Stimulated activated naive B cell treated with anti-CD40 and anti-IgM and Interleukin-4, amounts not matched to agents 10 μg/mL and 1 μg/mL and 100 μg/mL, for 72 hours (primary cell): Measurements from ENCODE around the gene EBLN1.
"Not testable (repeated sequence)": the region's sequence is repeated elsewhere in the genome, so short reads cannot be mapped to it uniquely, and the experiment has no call there.

Experiments
- ATAC-seq, 2 donors: fragments of 150-1000 bp; cut with Tn5 transposase; replicated peaks; 2 replicates each; pipeline ENCODE4 v1.10.0; 2021; ENCODE audit warnings: moderate library complexity in 1 of 2
- DNase-seq: peaks from one replicate; pipeline ENCODE4 v3.0.0; 2021
- H3K27ac Mint-ChIP-seq: one replicate; pipeline ENCODE4 v1.8.0; 2022; ENCODE audit warnings: mild to moderate bottlenecking, mixed read lengths
- H3K27me3 Mint-ChIP-seq, 2 donors: one replicate each; pipeline ENCODE4 v1.8.0; 2022; ENCODE audit warnings: mixed read lengths in 2 of 2
- H3K36me3 Mint-ChIP-seq, 2 donors: one replicate each; pipeline ENCODE4 v1.8.0; 2022; ENCODE audit warnings: mixed read lengths in 2 of 2, mild to moderate bottlenecking in 1 of 2
- H3K4me1 Mint-ChIP-seq, 2 donors: one replicate each; pipeline ENCODE4 v1.8.0; 2022; ENCODE audit warnings: mixed read lengths in 2 of 2, mild to moderate bottlenecking in 1 of 2
- H3K4me3 Mint-ChIP-seq, 2 donors: one replicate each; pipeline ENCODE4 v1.8.0; 2022; ENCODE audit warnings: mild to moderate bottlenecking in 2 of 2, mixed read lengths in 2 of 2, moderate library complexity in 1 of 2
- H3K9me3 Mint-ChIP-seq, 2 donors: one replicate each; pipeline ENCODE4 v1.8.0; 2022; ENCODE audit warnings: mixed read lengths in 2 of 2, mild to moderate bottlenecking in 1 of 2

Gene EBLN1

DNA sequence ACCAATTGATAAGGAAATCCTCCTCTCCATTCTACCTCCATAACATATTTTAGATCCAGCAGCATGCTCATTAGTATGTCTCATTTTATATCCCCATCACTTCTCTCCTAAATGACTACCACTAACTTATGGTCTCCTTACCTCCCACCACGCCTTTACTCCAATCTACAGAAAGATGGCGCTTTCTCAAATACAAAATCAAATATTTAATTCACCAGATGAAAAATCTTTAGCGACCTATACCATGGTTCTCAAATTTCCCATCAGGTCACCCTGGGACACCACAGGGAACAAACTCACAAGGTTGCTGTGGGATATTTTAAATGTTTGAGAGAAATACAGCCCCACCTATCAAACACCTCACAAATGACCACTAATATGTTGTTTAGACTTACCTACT is 27.0 kb upstream of the EBLN1 start:
- DNase-seq (no peak), ATAC-seq (no peak)
- H3K27ac Mint-ChIP-seq = no peak overlapping the region
- no peaks in the 10 kb centered on the region for H3K36me3 Mint-ChIP-seq
- peaks cover 1 to 3% of the 10 kb centered on the region in 2 donors for H3K9me3 Mint-ChIP-seq
- peaks cover 9 to 12% of the 10 kb centered on the region in 2 donors for H3K4me1 Mint-ChIP-seq
- H3K4me3 Mint-ChIP-seq = no peak overlapping the region
- no peaks in the 10 kb centered on the region for H3K27me3 Mint-ChIP-seq

DNA sequence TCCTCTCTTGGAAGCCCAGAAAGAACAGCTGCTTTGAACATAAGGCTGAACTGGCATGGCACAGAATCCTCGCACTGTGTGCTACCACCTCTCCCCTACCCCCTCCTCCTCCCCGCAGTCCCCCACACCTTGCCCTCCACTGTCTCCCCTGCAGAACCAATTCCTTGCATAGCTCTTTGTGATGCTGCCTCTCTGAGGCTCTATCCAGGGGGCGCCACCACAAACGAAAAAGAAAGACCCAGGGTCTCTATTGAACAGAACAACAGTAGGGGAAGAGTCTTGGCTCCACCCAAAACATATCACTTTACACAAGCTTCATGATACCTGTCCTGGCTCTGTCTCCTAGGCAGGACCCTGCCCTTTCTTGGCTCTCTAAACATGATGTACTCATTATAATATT is 26.2 kb upstream of the EBLN1 start:
- H3K27ac Mint-ChIP-seq = peak overlapping the region; percentile 65
- H3K4me3 Mint-ChIP-seq = no peak overlapping the region
- H3K27me3 Mint-ChIP-seq = no peaks in the 10 kb centered on the region
- DNase-seq = no peak
- peaks cover 1 to 3% of the 10 kb centered on the region in 2 donors for H3K9me3 Mint-ChIP-seq
- peaks cover 9 to 12% of the 10 kb centered on the region in 2 donors for H3K4me1 Mint-ChIP-seq
- no peak for ATAC-seq
- no peaks in the 10 kb centered on the region for H3K36me3 Mint-ChIP-seq

DNA sequence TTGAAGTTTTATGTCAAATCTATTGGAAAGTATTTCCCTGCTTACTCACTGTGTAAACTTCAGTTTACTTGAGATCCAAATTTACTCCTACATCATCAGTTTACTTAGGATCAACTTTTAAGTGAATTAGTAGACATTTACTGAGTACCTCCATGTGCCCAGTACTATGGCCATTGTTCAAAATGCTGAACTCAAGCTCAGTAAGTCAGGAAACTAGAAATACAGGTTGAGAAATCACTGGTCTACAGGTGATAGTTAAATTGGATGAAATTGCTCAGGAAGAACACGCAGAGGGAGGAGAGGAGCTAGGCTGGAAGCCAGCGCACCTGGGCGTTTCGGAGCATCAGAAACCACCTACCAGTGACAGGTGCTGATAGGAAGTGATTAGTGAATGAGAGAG is 25.5 kb upstream of the EBLN1 start:
- no peaks in the 10 kb centered on the region for H3K36me3 Mint-ChIP-seq
- DNase-seq (no peak), ATAC-seq (no peak)
- H3K4me3 Mint-ChIP-seq = no peak overlapping the region
- H3K4me1 Mint-ChIP-seq = peaks cover 9 to 12% of the 10 kb centered on the region in 2 donors
- no peaks in the 10 kb centered on the region for H3K27me3 Mint-ChIP-seq
- peaks cover 1 to 3% of the 10 kb centered on the region in 2 donors for H3K9me3 Mint-ChIP-seq
- no peak overlapping the region for H3K27ac Mint-ChIP-seq

DNA sequence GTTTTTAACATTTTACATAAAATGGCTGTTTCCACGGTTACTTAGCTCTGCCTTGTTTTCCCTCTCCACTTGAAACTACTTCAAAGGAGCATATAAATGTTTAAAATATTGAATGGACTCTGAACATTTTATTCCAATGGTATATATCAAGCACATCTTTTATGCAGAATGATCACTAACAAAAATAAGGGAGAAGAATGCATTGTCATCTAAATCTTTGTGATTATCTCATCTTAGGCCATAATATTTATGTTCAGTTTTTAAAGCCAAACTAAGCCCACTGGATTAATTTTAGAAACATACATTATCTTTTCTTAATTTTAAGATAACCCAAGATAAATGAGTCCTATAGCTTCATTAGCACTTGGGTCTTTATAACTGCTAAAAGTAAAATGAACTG is 13.4 kb upstream of the EBLN1 start:
- H3K4me1 Mint-ChIP-seq = peaks cover 5 to 16% of the 10 kb centered on the region in 2 donors
- H3K27ac Mint-ChIP-seq = no peak overlapping the region
- H3K36me3 Mint-ChIP-seq = peaks cover 2 to 5% of the 10 kb centered on the region in 2 donors
- no peak for ATAC-seq
- H3K27me3 Mint-ChIP-seq = peaks cover 9 to 15% of the 10 kb centered on the region in 2 donors
- peak overlapping the region in 1 of 2 donors; percentile 91 for H3K4me3 Mint-ChIP-seq
- no peak for DNase-seq
- H3K9me3 Mint-ChIP-seq = no peaks in the 10 kb centered on the region

DNA sequence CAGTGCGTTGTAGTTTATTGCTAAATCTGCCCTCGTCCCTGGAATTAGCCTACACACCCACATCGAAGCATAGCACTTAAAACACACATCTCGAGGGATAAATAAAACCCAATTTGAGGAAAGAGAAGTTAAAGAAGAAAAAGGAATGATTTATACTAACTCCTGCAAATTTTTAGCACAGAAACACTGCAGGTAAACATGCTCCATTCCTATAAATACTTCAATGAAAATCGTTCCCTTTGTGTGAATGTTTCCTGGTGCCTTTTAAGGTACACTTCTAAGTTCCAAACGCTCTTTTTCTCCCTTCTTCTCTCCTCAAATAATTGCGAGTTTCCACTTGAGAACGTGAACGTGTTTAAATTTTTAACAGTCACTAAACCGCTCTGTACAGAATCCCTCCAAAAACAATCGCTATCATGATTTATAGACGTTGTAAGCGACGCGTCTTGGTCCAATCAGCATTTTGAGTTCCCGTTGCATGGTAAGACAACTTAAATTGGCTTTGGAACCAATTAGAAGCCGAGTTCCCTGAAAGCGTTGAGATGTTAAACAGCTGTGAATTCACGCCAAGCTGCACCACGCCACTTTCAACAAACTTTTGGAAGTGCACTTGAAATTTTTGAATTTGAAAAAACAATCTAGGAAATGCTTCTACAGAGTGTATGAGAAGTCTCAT is 12.5 kb upstream of the EBLN1 start:
- Mint-ChIP-seq H3K9me3 (no peaks in the 10 kb centered on the region), H3K27ac (peak overlapping the region; percentile 100), H3K4me3 (peak overlapping the region; percentile 88 to 91), H3K4me1 (peaks cover 5 to 11% of the 10 kb centered on the region in 2 donors), H3K27me3 (peaks cover 7 to 13% of the 10 kb centered on the region in 2 donors), H3K36me3 (peaks cover 2 to 5% of the 10 kb centered on the region in 2 donors)
- DNase-seq (peak; percentile 11), ATAC-seq (peak; percentile 22 to 26)

DNA sequence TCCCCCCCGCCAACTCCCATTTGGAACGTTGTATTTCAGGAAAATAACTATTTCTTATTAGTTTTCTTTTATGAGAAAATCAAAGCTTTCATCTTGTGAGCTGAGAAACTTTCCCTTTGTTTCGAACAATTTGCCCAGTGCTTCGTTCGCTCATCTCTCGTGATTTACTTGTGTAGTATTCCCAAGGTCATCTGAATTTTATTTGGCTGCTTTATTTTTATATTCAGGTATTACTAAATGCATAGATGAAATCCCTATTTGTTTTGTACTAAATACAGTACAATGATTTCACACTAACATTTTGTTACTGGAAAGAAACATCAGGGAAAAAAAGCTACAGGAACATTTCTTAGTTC is 12.0 kb upstream of the EBLN1 start:
- H3K27me3 Mint-ChIP-seq = peaks cover 8 to 13% of the 10 kb centered on the region in 2 donors
- DNase-seq = no peak

DNA sequence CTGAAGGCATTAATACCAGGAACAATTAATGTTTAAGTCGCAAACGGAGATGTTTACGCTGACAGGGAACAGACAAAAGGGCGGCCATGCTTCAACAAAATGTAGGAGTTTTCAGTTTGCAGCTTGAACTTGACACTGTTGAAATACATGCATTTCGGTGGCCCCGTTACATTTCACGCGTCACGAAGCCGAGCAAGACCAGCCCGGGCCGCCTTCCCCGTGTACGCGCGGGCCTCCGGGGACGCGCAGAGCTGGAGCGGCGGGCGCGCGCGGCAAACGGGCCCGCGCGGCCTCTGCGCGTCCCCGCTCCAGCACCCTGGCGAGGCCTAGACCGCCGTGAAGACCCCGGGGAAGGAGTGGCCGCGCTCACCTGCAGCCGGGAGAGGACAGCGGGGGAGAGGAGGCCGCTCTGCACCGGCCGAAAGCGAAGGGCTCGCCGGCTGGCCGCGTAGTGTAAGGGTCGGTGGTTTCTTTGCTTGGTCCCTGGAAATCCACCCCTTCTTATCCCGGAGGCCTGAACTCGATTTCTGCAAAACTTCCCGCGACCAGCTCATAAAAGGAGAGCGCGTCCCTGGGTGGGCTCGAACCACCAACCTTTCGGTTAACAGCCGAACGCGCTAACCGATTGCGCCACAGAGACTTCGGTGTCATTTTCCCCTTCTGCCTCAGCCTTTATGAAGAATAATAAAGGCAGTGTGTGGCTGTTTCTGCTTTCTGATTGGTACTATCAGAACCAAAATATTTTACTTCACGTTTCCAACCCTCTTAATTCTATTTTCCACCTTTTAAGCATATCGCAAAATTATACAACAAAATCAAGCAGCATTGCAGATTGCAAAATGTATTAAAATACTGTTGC is 11.4 kb upstream of the EBLN1 start:
- no peaks in the 10 kb centered on the region for H3K9me3 Mint-ChIP-seq
- DNase-seq = peak; percentile 86
- H3K27ac Mint-ChIP-seq = peak overlapping the region; percentile 100
- H3K4me3 Mint-ChIP-seq = peak overlapping the region; percentile 88 to 91
- peak; percentile 84 to 93 for ATAC-seq
- H3K4me1 Mint-ChIP-seq = peaks cover 5 to 11% of the 10 kb centered on the region in 2 donors
- H3K27me3 Mint-ChIP-seq = peaks cover 8 to 13% of the 10 kb centered on the region in 2 donors
- H3K36me3 Mint-ChIP-seq = peaks cover 2 to 5% of the 10 kb centered on the region in 2 donors

More for the DNA sequence above, 12.0 kb upstream of the EBLN1 start:
- Mint-ChIP-seq H3K4me1 (peaks cover 5 to 11% of the 10 kb centered on the region in 2 donors), H3K4me3 (peak overlapping the region; percentile 88 to 91), H3K27ac (peak overlapping the region; percentile 100), H3K9me3 (no peaks in the 10 kb centered on the region), H3K36me3 (peaks cover 2 to 5% of the 10 kb centered on the region in 2 donors)
- ATAC-seq = no peak

DNA sequence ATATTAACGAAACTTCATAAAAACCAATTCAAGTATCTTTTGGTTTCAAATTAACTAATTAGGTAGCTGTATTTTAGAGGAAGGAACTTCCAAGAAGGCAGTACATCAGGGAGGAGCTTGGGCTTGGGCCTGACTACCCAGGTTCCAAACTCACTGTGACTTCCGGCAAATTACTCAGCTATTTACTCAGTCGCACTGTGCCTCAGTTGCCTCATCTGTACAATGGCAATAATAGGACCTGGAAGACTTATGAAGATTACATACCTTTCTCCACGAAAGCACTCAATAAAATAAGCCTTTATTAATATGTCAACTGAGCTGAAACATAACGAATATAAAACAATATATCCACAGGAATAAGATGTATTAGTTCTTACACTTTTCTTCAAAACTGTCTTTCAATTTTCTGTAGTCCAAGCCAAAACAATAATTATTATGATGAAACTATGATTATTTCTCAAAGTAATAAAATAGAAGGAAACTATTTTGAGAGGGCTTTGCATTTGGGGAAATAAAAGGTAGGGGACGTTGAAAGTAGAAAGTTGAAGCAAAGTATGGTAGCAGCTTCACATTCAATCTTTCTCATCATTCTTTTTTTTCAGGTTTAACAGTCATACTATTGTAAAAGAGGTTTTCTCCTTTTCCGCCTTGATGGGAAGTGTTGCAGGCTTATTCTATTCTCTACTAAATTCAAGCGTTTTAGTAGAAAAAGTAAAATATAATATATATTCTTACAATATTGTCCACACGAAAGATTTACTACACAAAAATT is 10.5 kb upstream of the EBLN1 start:
- H3K9me3 Mint-ChIP-seq = no peaks in the 10 kb centered on the region

DNA sequence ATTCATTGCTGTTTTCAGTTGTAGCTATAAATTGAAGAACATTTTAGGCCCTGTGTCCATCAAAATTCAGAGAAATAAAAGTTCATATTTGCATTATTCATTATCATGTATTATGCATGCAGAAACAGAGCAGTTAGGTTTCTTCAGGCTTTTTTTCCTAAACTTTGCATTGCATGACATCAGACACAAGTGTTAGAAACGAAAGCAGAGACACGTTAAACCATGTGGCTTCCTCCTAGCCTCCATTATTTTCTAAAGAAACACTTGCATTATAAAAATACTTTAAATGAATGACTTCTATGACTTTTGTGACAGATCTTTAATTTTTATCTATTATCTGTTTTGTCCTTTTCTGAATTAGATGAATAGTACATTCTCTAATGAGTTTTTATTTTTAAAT is 8.8 kb upstream of the EBLN1 start:
- Mint-ChIP-seq H3K27ac (no peak overlapping the region), H3K36me3 (peaks cover 2 to 5% of the 10 kb centered on the region in 2 donors), H3K4me1 (peaks cover 8 to 15% of the 10 kb centered on the region in 2 donors), H3K4me3 (no peak overlapping the region), H3K9me3 (no peaks in the 10 kb centered on the region), H3K27me3 (peaks cover 8 to 11% of the 10 kb centered on the region in 2 donors)
- DNase-seq (no peak), ATAC-seq (no peak)

More for the DNA sequence above, 10.5 kb upstream of the EBLN1 start:
- Mint-ChIP-seq H3K4me1 (peaks cover 5 to 11% of the 10 kb centered on the region in 2 donors), H3K36me3 (peaks cover 2 to 5% of the 10 kb centered on the region in 2 donors), H3K27me3 (peaks cover 8% of the 10 kb centered on the region in 2 donors), H3K4me3 (peak overlapping the region; percentile 88 to 91), H3K27ac (peak overlapping the region; percentile 100)
- DNase-seq (no peak), ATAC-seq (no peak)

DNA sequence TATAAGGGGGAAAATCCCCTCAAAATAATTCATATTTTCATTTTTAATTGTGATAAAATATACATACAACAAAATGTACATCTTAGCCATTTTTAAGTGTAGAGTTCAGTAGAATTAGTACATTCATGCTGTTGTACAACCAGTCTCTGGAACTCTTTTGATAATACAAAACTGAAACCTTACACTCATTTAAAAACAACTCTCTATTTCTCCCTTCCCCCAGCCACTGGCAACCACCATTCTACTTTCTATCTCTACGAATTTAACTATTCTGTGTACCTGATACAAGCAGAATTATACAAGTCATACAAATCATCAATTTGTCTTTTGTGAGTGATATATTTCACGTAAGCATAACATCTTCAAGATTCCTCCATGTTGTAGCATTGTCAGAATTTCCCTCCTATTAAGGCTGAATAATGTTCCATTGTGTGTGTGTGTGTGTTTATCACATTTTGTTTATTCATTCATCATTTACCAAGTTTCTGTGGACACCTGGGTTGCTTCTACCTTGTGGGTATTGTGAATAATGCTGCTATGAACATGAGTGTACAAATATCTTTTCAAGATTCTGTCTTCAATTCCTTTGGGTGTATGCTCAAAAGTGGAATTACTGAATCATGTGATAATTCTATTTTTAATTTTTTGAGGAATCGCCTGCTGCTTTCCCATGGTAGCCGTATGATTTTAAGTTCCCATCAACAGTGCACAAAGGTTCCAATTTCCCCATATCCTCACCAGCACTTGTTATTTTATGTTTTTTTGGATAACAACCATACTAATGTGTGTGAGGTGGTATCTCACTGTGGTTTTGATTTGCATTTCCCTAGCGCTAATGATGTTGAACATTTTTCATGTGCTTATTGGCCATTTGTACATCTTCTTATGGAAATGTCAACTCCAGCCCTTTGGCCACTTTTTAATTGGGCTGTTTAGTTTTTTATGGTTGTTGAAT is 4.7 kb upstream of the EBLN1 start:
- H3K27me3 Mint-ChIP-seq = peaks cover 21% of the 10 kb centered on the region in 2 donors
- no peaks in the 10 kb centered on the region for H3K9me3 Mint-ChIP-seq
- H3K4me3 Mint-ChIP-seq = no peak overlapping the region
- H3K4me1 Mint-ChIP-seq = peaks cover 8 to 11% of the 10 kb centered on the region in 2 donors
- no peak for DNase-seq
- ATAC-seq = no peak
- no peaks in the 10 kb centered on the region for H3K36me3 Mint-ChIP-seq
- H3K27ac Mint-ChIP-seq = no peak overlapping the region

DNA sequence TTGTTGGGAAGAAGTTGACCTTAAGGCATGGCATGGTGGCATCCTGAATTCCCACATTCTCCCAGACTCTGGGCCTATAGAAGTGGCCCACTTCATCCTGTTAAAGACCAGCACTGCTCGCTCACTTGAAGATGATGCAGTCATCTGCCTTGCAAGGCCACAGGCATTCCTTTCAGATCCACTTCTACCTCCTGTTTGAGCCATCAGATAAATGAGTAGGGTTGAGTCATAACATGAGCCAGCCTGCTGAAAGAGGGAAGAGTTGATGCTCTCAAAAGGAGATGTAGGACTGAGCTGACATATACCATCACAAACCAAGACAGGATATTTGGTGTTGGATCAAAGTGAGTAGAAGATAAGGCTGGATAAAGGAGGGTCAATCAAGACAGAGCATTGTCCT is 1.5 kb upstream of the EBLN1 start:
- ATAC-seq (peak; percentile 62 to 75), DNase-seq (no peak)
- H3K4me3 Mint-ChIP-seq = no peak overlapping the region

DNA sequence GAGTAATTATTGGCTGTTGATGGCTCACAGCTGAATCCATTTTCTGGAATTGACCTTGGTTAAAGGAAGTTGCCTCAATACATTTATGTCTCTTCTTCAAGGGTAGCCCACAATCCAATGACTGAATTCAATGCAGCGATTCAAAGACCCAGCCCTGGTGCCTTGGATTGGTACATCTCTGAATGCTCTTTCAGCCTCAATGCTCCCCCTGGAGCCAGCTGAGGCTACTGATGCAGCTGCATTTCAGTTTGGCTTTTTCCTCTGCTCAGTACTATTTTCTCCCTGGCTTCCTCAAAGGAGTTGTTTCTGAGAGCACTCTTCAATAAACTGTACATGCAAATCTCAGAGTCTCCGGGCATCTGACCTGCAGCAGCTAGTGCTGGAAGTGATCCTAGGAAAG is 633 bp upstream of the EBLN1 start:
- no peak for ATAC-seq
- H3K4me1 Mint-ChIP-seq = peaks cover 8 to 11% of the 10 kb centered on the region in 2 donors

More for the DNA sequence above, 1.5 kb upstream of the EBLN1 start:
- no peak overlapping the region for H3K27ac Mint-ChIP-seq
- H3K4me1 Mint-ChIP-seq = peaks cover 8 to 11% of the 10 kb centered on the region in 2 donors
- peaks cover 0 to 1% of the 10 kb centered on the region in 2 donors for H3K36me3 Mint-ChIP-seq
- H3K27me3 Mint-ChIP-seq = peaks cover 13 to 17% of the 10 kb centered on the region in 2 donors
- no peaks in the 10 kb centered on the region for H3K9me3 Mint-ChIP-seq

DNA sequence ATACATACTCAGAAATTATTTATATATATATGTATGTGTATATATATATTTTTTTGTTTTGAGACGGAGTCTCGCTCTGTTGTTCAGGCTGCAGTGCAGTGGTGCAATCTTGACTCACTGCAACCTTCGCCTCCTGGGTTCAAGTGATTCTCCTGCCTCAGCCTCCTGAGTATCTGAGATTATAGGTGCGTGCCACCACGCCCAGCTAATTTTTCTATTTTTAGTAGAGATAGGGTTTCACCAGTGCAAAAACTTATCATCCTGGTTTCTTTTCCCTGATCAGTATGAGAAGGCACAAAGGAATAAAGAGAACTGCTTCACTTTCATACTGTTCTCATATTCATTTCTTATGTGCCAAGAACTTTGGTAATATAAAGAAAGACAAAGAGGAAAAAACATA is 731 bp downstream of the EBLN1 start:
- H3K4me1 Mint-ChIP-seq, H3K4me3 Mint-ChIP-seq, DNase-seq, ATAC-seq, H3K9me3 Mint-ChIP-seq, H3K36me3 Mint-ChIP-seq, H3K27ac Mint-ChIP-seq: not testable (repeated sequence)
- H3K27me3 Mint-ChIP-seq = peaks cover 13 to 14% of the 10 kb centered on the region in 2 donors

More for the DNA sequence above, 633 bp upstream of the EBLN1 start:
- no peaks in the 10 kb centered on the region for H3K9me3 Mint-ChIP-seq
- peaks cover 13 to 17% of the 10 kb centered on the region in 2 donors for H3K27me3 Mint-ChIP-seq
- DNase-seq = no peak
- H3K4me3 Mint-ChIP-seq = no peak overlapping the region
- H3K27ac Mint-ChIP-seq = no peak overlapping the region
- peaks cover 0 to 1% of the 10 kb centered on the region in 2 donors for H3K36me3 Mint-ChIP-seq
